Neutrophil (primary cell): Measurements from ENCODE around the gene RBKS.
A peak's percentile ranks its signal among the peaks of the same experiment; 100 is the strongest.

Experiments
- H3K27ac ChIP-seq: fragments of 200-600 bp; sonication (generic); 2 replicates; pipeline ENCODE4 v1.5.1; 2016; ENCODE audit warnings: mild to moderate bottlenecking, moderate library complexity
- H3K27me3 ChIP-seq: fragments of 200-600 bp; sonication (generic); 2 replicates; pipeline ENCODE4 v1.6.0; 2016; ENCODE audit warnings: mild to moderate bottlenecking
- H3K36me3 ChIP-seq: fragments of 200-600 bp; sonication (generic); 2 replicates; pipeline ENCODE4 v1.5.1; 2017
- H3K4me1 ChIP-seq, 2 experiments: fragments of 200-600 bp in 1 of 2; sonication (generic) in 1 of 2; 1 replicate in 1 of 2; 2 replicates in 1 of 2; pipeline versions ENCODE4 v1.5.1 to v1.6.1; 2013 to 2016; ENCODE audit warnings: low read depth in 1 of 2, low read length in 1 of 2, mild to moderate bottlenecking in 1 of 2, moderate library complexity in 1 of 2; ENCODE audit not compliant: control insufficient read depth in 1 of 2, insufficient read depth in 1 of 2
- H3K4me3 ChIP-seq, 2 experiments: fragments of 200-600 bp in 1 of 2; sonication (generic) in 1 of 2; 1 replicate in 1 of 2; 2 replicates in 1 of 2; pipeline ENCODE4 v1.5.1; 2013 to 2016; ENCODE audit warnings: low read depth in 1 of 2, low read length in 1 of 2, mild to moderate bottlenecking in 1 of 2, moderate library complexity in 1 of 2
- H3K9me3 ChIP-seq: fragments of 200-600 bp; sonication (generic); 2 replicates; pipeline ENCODE4 v1.5.1; 2016
- CTCF ChIP-seq: fragments of 200-600 bp; sonication (generic); IDR thresholded peaks from 2 replicates; pipeline ENCODE4 v1.5.1; 2016; ENCODE audit warnings: antibody characterized with exemption

Gene RBKS

GRCh38 chr2:27809761-27810241, 80.4 kb downstream of the RBKS start:
- Histone ChIP-seq H3K36me3 (no peaks in the 10 kb centered on the region), H3K27me3 (no peaks in the 10 kb centered on the region), H3K4me3 (peak overlapping the region in 1 of 2 experiments; percentile 15), H3K27ac (peak overlapping the region; percentile 81), H3K9me3 (no peaks in the 10 kb centered on the region), H3K4me1 (peaks cover 30 to 31% of the 10 kb centered on the region in 2 experiments)
- TF ChIP-seq CTCF, result no peak

- Histone ChIP-seq H3K4me3 (no peak overlapping the region), H3K9me3 (no peaks in the 10 kb centered on the region), H3K27me3 (no peaks in the 10 kb centered on the region), H3K4me1 (peaks cover 30 to 31% of the 10 kb centered on the region in 2 experiments), H3K27ac (peak overlapping the region; percentile 81), H3K36me3 (no peaks in the 10 kb centered on the region)
- TF ChIP-seq CTCF, result no peak
Measured at GRCh38 chr2:27808984-27809383, 81.2 kb downstream of the RBKS start.

GRCh38 chr2:27808418-27808817, 81.8 kb downstream of the RBKS start:
- Histone ChIP-seq H3K9me3 (no peaks in the 10 kb centered on the region), H3K27me3 (no peaks in the 10 kb centered on the region), H3K4me3 (no peak overlapping the region), H3K27ac (no peak overlapping the region), H3K4me1 (peaks cover 30 to 31% of the 10 kb centered on the region in 2 experiments), H3K36me3 (no peaks in the 10 kb centered on the region)
- no peak for TF ChIP-seq CTCF

- Histone ChIP-seq H3K27me3 (no peaks in the 10 kb centered on the region), H3K36me3 (no peaks in the 10 kb centered on the region), H3K27ac (no peak overlapping the region), H3K9me3 (no peaks in the 10 kb centered on the region), H3K4me3 (no peak overlapping the region), H3K4me1 (peaks cover 30 to 31% of the 10 kb centered on the region in 2 experiments)
- TF ChIP-seq CTCF, result no peak
Measured at GRCh38 chr2:27807476-27807875, 82.7 kb downstream of the RBKS start.

- no peak for TF ChIP-seq CTCF
- no peaks in the 10 kb centered on the region for H3K9me3 ChIP-seq
- no peaks in the 10 kb centered on the region for H3K36me3 ChIP-seq
- peaks cover 26% of the 10 kb centered on the region in 2 experiments for H3K4me1 ChIP-seq
- no peak overlapping the region for H3K27ac ChIP-seq
- no peak overlapping the region for H3K4me3 ChIP-seq
- H3K27me3 ChIP-seq, result no peaks in the 10 kb centered on the region
Measured at GRCh38 chr2:27806311-27807059, 83.7 kb downstream of the RBKS start.
